HG03039 (cell line): ENCODE measurements around the gene PPP1R15A.
"Not testable (repeated sequence)": the region's sequence is repeated elsewhere in the genome, so short reads cannot be mapped to it uniquely, and the experiment has no call there.

Source experiments
- ATAC-seq: cut with Tn5 transposase; IDR thresholded peaks from one replicate; pipeline ENCODE4 v1.9.1; 2021; ENCODE audit warnings: mild to moderate bottlenecking, moderate library complexity; ENCODE audit not compliant: unreplicated experiment

The PPP1R15A gene

GRCh38 chr19:48872182-48872883, at the start of gene PPP1R15A:
Gene PPP1R15A, plus strand, starts transcription at chr19:48872421. Its CDS starts 813 bp downstream, at chr19:48873234.
- ATAC-seq, result peak; percentile 55

GRCh38 chr19:48822514-48822913, 49.7 kb upstream of the PPP1R15A start:
- ATAC-seq, result no peak

GRCh38 chr19:48826606-48827020, 45.6 kb upstream of the PPP1R15A start:
- no peak for ATAC-seq

GRCh38 chr19:48830088-48830487, 42.1 kb upstream of the PPP1R15A start:
- no peak for ATAC-seq

- ATAC-seq, result no peak
Observed at GRCh38 chr19:48830965-48831364, 41.3 kb upstream of the PPP1R15A start.

GRCh38 chr19:48833049-48833448, 39.2 kb upstream of the PPP1R15A start:
- ATAC-seq, result no peak

GRCh38 chr19:48833977-48834376, 38.2 kb upstream of the PPP1R15A start:
- ATAC-seq, result no peak

GRCh38 chr19:48835734-48836088, 36.5 kb upstream of the PPP1R15A start:
- ATAC-seq, result peak; percentile 58

- no peak for ATAC-seq
Observed at GRCh38 chr19:48836089-48837017, 35.9 kb upstream of the PPP1R15A start, which contains the start of gene HSD17B14. Gene HSD17B14, minus strand, starts transcription at chr19:48836491. Its CDS starts 80 bp downstream, at chr19:48836411.

- no peak for ATAC-seq
Observed at GRCh38 chr19:48837051-48837524, 35.1 kb upstream of the PPP1R15A start.

- no peak for ATAC-seq
Observed at GRCh38 chr19:48837687-48838086, 34.5 kb upstream of the PPP1R15A start.

- ATAC-seq, result no peak
Observed at GRCh38 chr19:48841047-48841446, 31.2 kb upstream of the PPP1R15A start.

- ATAC-seq, result no peak
Observed at GRCh38 chr19:48841571-48841970, 30.6 kb upstream of the PPP1R15A start.

GRCh38 chr19:48842789-48843162, 29.4 kb upstream of the PPP1R15A start:
- ATAC-seq, result no peak

GRCh38 chr19:48844472-48844871, 27.7 kb upstream of the PPP1R15A start:
- ATAC-seq, result no peak

- ATAC-seq, result no peak
Observed at GRCh38 chr19:48845384-48845783, 26.8 kb upstream of the PPP1R15A start.

GRCh38 chr19:48846659-48847058, 25.6 kb upstream of the PPP1R15A start:
- ATAC-seq, result not testable (repeated sequence)

- ATAC-seq, result no peak
Observed at GRCh38 chr19:48852292-48852691, 19.9 kb upstream of the PPP1R15A start.

- ATAC-seq, result no peak
Observed at GRCh38 chr19:48853483-48853882, 18.7 kb upstream of the PPP1R15A start.

GRCh38 chr19:48854103-48854502, 18.1 kb upstream of the PPP1R15A start:
- no peak for ATAC-seq

GRCh38 chr19:48856921-48857320, 15.3 kb upstream of the PPP1R15A start:
- no peak for ATAC-seq
